Spleen (tissue), 11 donors: ENCODE results near the gene CCDC66. TPM values are rescaled to one million over a fixed set of nuclear protein-coding genes. Genes with fewer than 3 reads are reported as not detected.

Experiments
- DNase-seq: peaks from one replicate; pipeline ENCODE4 v3.0.0-alpha.2; 2020
- H3K27ac ChIP-seq, 8 donors: fragments of 200-600 bp; sonication (generic) in 7 of 8; 1 replicate in 4 of 8; 2 replicates in 4 of 8; pipeline versions ENCODE4 v1.5.0 to v1.8.0; 2016 to 2021; ENCODE audit warnings: inconsistent platforms in 4 of 8, mild to moderate bottlenecking in 4 of 8, moderate library complexity in 1 of 8
- H3K27me3 ChIP-seq, 7 donors: fragments of 200-600 bp; sonication (generic) in 6 of 7; replicated peaks in 1 of 7; 1 replicate in 4 of 7; 2 replicates in 3 of 7; pipeline versions ENCODE4 v1.5.0 to v1.8.0; 2016 to 2021; ENCODE audit warnings: inconsistent platforms in 3 of 7, mild to moderate bottlenecking in 1 of 7
- H3K36me3 ChIP-seq, 6 donors: fragments of 200-600 bp; sonication (generic) in 5 of 6; 1 replicate in 4 of 6; 2 replicates in 2 of 6; pipeline versions ENCODE4 v1.5.0 to v1.8.0; 2016 to 2021; ENCODE audit warnings: inconsistent platforms in 2 of 6
- H3K4me1 ChIP-seq, 6 donors: fragments of 200-600 bp; sonication (generic) in 5 of 6; 1 replicate in 3 of 6; 2 replicates in 3 of 6; pipeline versions ENCODE4 v1.5.0 to v1.8.0; 2016 to 2021; ENCODE audit warnings: inconsistent platforms in 3 of 6
- H3K4me3 ChIP-seq, 8 donors: fragments of 200-600 bp; sonication (generic) in 7 of 8; 1 replicate in 4 of 8; 2 replicates in 4 of 8; pipeline versions ENCODE4 v1.5.0 to v1.8.0; 2016 to 2021; ENCODE audit warnings: inconsistent platforms in 4 of 8, mild to moderate bottlenecking in 4 of 8, moderate library complexity in 2 of 8
- H3K9me3 ChIP-seq, 8 donors: fragments of 200-600 bp; sonication (generic) in 7 of 8; 1 replicate in 4 of 8; 2 replicates in 4 of 8; pipeline versions ENCODE4 v1.5.0 to v1.8.0; 2016 to 2021; ENCODE audit warnings: inconsistent platforms in 4 of 8
- CTCF ChIP-seq, 11 experiments: fragments of 200-600 bp in 7 of 11; fragments of 450-650 bp in 4 of 11; sonication (generic) in 4 of 11; IDR thresholded peaks in 8 of 11; conservative IDR thresholded peaks in 3 of 11; 1 replicate in 7 of 11; 2 replicates in 4 of 11; pipeline versions ENCODE4 v1.4.0 to v1.8.0; 2016 to 2021; ENCODE audit warnings: antibody characterized with exemption in 11 of 11, inconsistent platforms in 4 of 11, mild to moderate bottlenecking in 1 of 11
- POLR2A ChIP-seq, 3 donors: fragments of 450-650 bp; IDR thresholded peaks; one replicate each; pipeline ENCODE4 v1.5.1; 2017; ENCODE audit warnings: antibody characterized with exemption in 3 of 3, mild to moderate bottlenecking in 1 of 3
- POLR2AphosphoS5 ChIP-seq, 3 donors: sonication (generic); formaldehyde crosslinking; IDR thresholded peaks; one replicate each; pipeline ENCODE4 v1.5.1; 2017; ENCODE audit warnings: antibody characterized with exemption in 3 of 3
- WGBS, 5 donors: extraction: QIAGEN DNeasy Blood & Tissue Kit in 3 of 5; methylation state at CpG; one replicate each; pipeline versions ENCODE4 v1.1.5 to v1.1.7; 2013 to 2018; 5-methylcytosine and 5-hydroxymethylcytosine counted together
- intact Hi-C: fragments of 100-400 bp; cut with DNase I; formaldehyde crosslinking; loops from one replicate; pipeline ENCODE4 v1.15.0; 2023; ENCODE audit warnings: low total_unique reads
- polyA plus RNA-seq, 3 donors: library from polyadenylated mRNA; stranded (reverse); fragments of 200-250 nt; gene quantifications; one replicate each; pipeline ENCODE4 v1.2.1, GENCODE V29; 2013
- total RNA-seq, 7 donors: library from RNA; depleted of rRNA in 3 of 7; stranded (reverse); fragments of >200 nt in 3 of 7; fragmentation: NEBNext Ultra II Directional in 4 of 7; extraction: Animal tissue kit (Norgen Biotek cat#: 25700) in 4 of 7; gene quantifications; one replicate each; pipeline versions ENCODE4 v1.1.0 to v1.2.1, GENCODE V29; 2016 to 2021
- donor health status: healthy with polysubstance abuse.
- donor health status: DM: no; HTN: no; CAD: no; lungs with moderate emphysema.
- donor health status: DM: no; HTN: no; CAD: no.
- donor health status: Bipolar disorder and iron deficiency.
- donor health status: healthy.
- donor health status: DM: no; HTN: no; CAD: no.
- donor health status: DM: yes; HTN: yes; CAD: no.

Gene CCDC66
- total and polyA plus RNA-seq, 10 donors, result 8.1 to 80.2 (median 37.7) TPM

GRCh38 chr3:56664823-56665222 is 107.8 kb downstream of the CCDC66 start:
- no peak for TF ChIP-seq CTCF (IDR thresholded peaks at IDR 0.05 in 8 of 11, conservative IDR thresholded peaks at IDR 0.05 in 3 of 11)
- Histone ChIP-seq H3K36me3 (peaks cover 7 to 100% (median 88%) of the 10 kb centered on the region in 6 donors), H3K27me3 (no peaks in the 10 kb centered on the region), H3K27ac (no peak overlapping the region), H3K9me3 (no peaks in the 10 kb centered on the region), H3K4me3 (no peak overlapping the region), H3K4me1 (peaks cover 0 to 10% (median 0%) of the 10 kb centered on the region in 6 donors)
- intact Hi-C loops, result no loop called here
- no peak for DNase-seq
- WGBS, 5 donors, result 93 to 100% (median 98%) methylated on average over 2 of the region's 2 CpGs

GRCh38 chr3:56667973-56668579 is 111.1 kb downstream of the CCDC66 start:
- H3K27ac ChIP-seq, result no peak overlapping the region
- H3K4me1 ChIP-seq, result peaks cover 0 to 22% (median 0%) of the 10 kb centered on the region in 6 donors
- H3K4me3 ChIP-seq, result no peak overlapping the region
- H3K9me3 ChIP-seq, result no peaks in the 10 kb centered on the region
- no peak for DNase-seq
- TF ChIP-seq POLR2AphosphoS5 (IDR thresholded peaks at IDR 0.05) (no peak), CTCF (IDR thresholded peaks at IDR 0.05 in 8 of 11, conservative IDR thresholded peaks at IDR 0.05 in 3 of 11) (no peak), POLR2A (IDR thresholded peaks at IDR 0.05) (no peak)
- no peaks in the 10 kb centered on the region for H3K27me3 ChIP-seq
- WGBS, 5 donors, result 88 to 94% (median 89%) methylated on average over 3 of the region's 3 CpGs
- intact Hi-C loops, result no loop called here
- H3K36me3 ChIP-seq, result peaks cover 7 to 100% (median 85%) of the 10 kb centered on the region in 6 donors

Other genes starting within 250 kb of the CCDC66 start
- gene ERC2, start 88.7 kb upstream of the CCDC66 start, total RNA-seq, result 1 to 10 TPM in 3 of 7 donors, under 1 TPM in 4; 0.20 to 4.9 (median 0.57) TPM
- gene ERC2, start 88.7 kb upstream of the CCDC66 start, polyA plus RNA-seq, result under 1 TPM; 0.04 to 0.10 (median 0.08) TPM
- gene TASOR, start 126.1 kb downstream of the CCDC66 start, total RNA-seq, result 100 to 1,000 TPM in 3 of 7 donors, 10 to 100 TPM in 4; 70.0 to 123 (median 89.3) TPM
- gene TASOR, start 126.1 kb downstream of the CCDC66 start, polyA plus RNA-seq, result 10 to 100 TPM; 27.6 to 32.9 (median 30.6) TPM
- 10 to 100 TPM; 29.6 to 35.1 (median 33.4) TPM for gene ARHGEF3, start 244.8 kb downstream of the CCDC66 start, total RNA-seq
- gene ARHGEF3, start 244.8 kb downstream of the CCDC66 start, polyA plus RNA-seq, result 10 to 100 TPM in 1 of 3 donors, 1 to 10 TPM in 2; 8.0 to 11.3 (median 9.5) TPM